ENCODE data around the gene RBM44. TPM values are rescaled to one million over a fixed set of nuclear protein-coding genes. Genes with fewer than 3 reads are reported as not detected.
"Not testable (repeated sequence)": the region's sequence is repeated elsewhere in the genome, so short reads cannot be mapped to it uniquely, and the experiment has no call there.

RBM44 gene
- total RNA-seq, 2 experiments from 2014 or later, result 1.3 to 1.4 TPM

DNA sequence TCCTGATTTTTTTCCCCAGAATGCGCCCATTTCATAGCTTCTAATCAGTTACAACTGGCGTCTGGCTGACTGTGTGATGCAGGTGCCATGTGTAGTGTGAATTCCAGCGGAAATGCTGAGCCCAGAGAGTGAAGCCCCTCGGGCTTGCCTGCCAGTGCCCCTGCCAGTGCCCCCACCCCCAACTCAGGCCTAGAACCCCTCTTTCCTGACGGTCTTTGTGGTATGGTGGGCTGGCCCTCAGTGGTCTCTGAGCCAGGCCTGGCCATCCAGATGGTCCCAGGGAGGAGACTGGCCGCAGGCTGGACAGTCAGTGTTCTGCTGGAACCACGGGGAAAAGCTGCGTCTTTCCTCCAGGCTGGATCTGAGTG lies 63.9 kb downstream of the RBM44 start:
- H3K27me3 Mint-ChIP-seq, result peaks cover 40% of the 10 kb centered on the region
- CTCF ChIA-PET, result no interaction called here

GRCh38 chr2:237863102-237863511 lies 64.5 kb downstream of the RBM44 start:
- Mint-ChIP-seq H3K9me3 (no peaks in the 10 kb centered on the region), H3K4me3 (no peak overlapping the region), H3K27me3 (peaks cover 38% of the 10 kb centered on the region), H3K36me3 (ENCODE audit: low read depth) (peaks cover 3% of the 10 kb centered on the region), H3K27ac (no peak overlapping the region), H3K4me1 (peaks cover 21% of the 10 kb centered on the region)
- ChIA-PET CTCF (no interaction called here), POLR2A (no interaction called here)
- DNase-seq, result peak; percentile 3

More for the DNA sequence above, 63.9 kb downstream of the RBM44 start:
- H3K9me3 Mint-ChIP-seq, result no peaks in the 10 kb centered on the region
- POLR2A ChIA-PET, result no interaction called here
- peaks cover 3% of the 10 kb centered on the region for H3K36me3 Mint-ChIP-seq (ENCODE audit: low read depth)
- no peak overlapping the region for H3K27ac Mint-ChIP-seq
- peaks cover 21% of the 10 kb centered on the region for H3K4me1 Mint-ChIP-seq
- peak; percentile 2 for DNase-seq
- no peak overlapping the region for H3K4me3 Mint-ChIP-seq

GRCh38 chr2:237863689-237864443 lies 65.3 kb downstream of the RBM44 start:
- peak; percentile 5 for DNase-seq

GRCh38 chr2:237864444-237864931 lies 65.9 kb downstream of the RBM44 start:
- ChIA-PET CTCF (no interaction called here), POLR2A (no interaction called here)

More at GRCh38 chr2:237863689-237864443, 65.3 kb downstream of the RBM44 start:
- peaks cover 38% of the 10 kb centered on the region for H3K27me3 Mint-ChIP-seq
- no peak overlapping the region for H3K4me3 Mint-ChIP-seq
- no peaks in the 10 kb centered on the region for H3K9me3 Mint-ChIP-seq
- ChIA-PET POLR2A (no interaction called here), CTCF (no interaction called here)
- H3K4me1 Mint-ChIP-seq, result peaks cover 20% of the 10 kb centered on the region
- no peak overlapping the region for H3K27ac Mint-ChIP-seq
- peaks cover 3% of the 10 kb centered on the region for H3K36me3 Mint-ChIP-seq (ENCODE audit: low read depth)

GRCh38 chr2:237864940-237865622 lies 66.5 kb downstream of the RBM44 start:
- H3K27ac Mint-ChIP-seq, result no peak overlapping the region
- H3K4me1 Mint-ChIP-seq, result peaks cover 21% of the 10 kb centered on the region
- no peak for DNase-seq
- peaks cover 4% of the 10 kb centered on the region for H3K36me3 Mint-ChIP-seq (ENCODE audit: low read depth)
- H3K4me3 Mint-ChIP-seq, result no peak overlapping the region
- H3K9me3 Mint-ChIP-seq, result no peaks in the 10 kb centered on the region
- H3K27me3 Mint-ChIP-seq, result peaks cover 40% of the 10 kb centered on the region
- CTCF ChIA-PET, result no interaction called here
- POLR2A ChIA-PET, result no interaction called here

More at GRCh38 chr2:237864444-237864931, 65.9 kb downstream of the RBM44 start:
- peaks cover 24% of the 10 kb centered on the region for H3K4me1 Mint-ChIP-seq
- no peak overlapping the region for H3K4me3 Mint-ChIP-seq
- H3K27ac Mint-ChIP-seq, result no peak overlapping the region
- H3K36me3 Mint-ChIP-seq (ENCODE audit: low read depth), result peaks cover 4% of the 10 kb centered on the region
- peaks cover 41% of the 10 kb centered on the region for H3K27me3 Mint-ChIP-seq
- DNase-seq, result no peak
- no peaks in the 10 kb centered on the region for H3K9me3 Mint-ChIP-seq

GRCh38 chr2:237865623-237866041 lies 67.1 kb downstream of the RBM44 start:
- POLR2A ChIA-PET, result no interaction called here
- Mint-ChIP-seq H3K9me3 (no peaks in the 10 kb centered on the region), H3K27me3 (peaks cover 34% of the 10 kb centered on the region), H3K4me1 (peaks cover 15% of the 10 kb centered on the region), H3K36me3 (ENCODE audit: low read depth) (peaks cover 4% of the 10 kb centered on the region), H3K4me3 (no peak overlapping the region), H3K27ac (no peak overlapping the region)
- DNase-seq, result no peak
- CTCF ChIA-PET, result interaction anchor here (0.5 to 1.6 kb wide), 2 partner anchors 11 to 27 kb away, joined by 4 to 7 read pairs; no protein-coding TSS in a partner anchor

DNA sequence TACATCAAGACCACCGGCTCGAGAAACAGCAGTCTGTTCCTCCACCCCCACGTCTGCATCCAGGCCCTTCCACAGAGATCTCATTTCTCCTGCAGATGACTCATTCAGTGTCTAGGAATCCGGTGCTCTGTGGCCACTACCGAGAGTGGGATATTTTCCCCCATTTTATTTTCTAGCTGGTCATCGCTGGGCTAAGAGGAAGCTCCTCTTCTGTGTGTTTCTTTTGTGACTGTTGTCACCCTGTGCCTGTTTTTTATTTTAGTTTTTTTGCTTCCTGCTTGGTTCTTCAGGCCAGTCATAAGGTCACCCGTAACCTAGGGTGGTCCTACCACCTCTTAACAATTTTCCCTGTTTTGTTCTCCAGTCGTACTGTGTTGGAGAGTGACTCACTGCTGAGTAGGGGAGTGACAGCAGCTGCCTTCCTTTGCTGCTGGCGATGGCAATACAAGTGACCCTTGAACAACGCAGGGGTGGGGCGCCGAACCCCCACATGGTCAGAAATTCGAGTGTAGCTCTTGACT lies 67.6 kb downstream of the RBM44 start:
- no peak for DNase-seq
- no peak overlapping the region for H3K27ac Mint-ChIP-seq
- peaks cover 13% of the 10 kb centered on the region for H3K4me1 Mint-ChIP-seq
- H3K9me3 Mint-ChIP-seq, result no peaks in the 10 kb centered on the region
- no peak overlapping the region for H3K4me3 Mint-ChIP-seq
- ChIA-PET CTCF (interaction anchor here (0.5 to 1.6 kb wide), 3 partner anchors 11 to 87 kb away, joined by 4 to 8 read pairs (median 7); no protein-coding TSS in a partner anchor), POLR2A (no interaction called here)
- peaks cover 30% of the 10 kb centered on the region for H3K27me3 Mint-ChIP-seq
- H3K36me3 Mint-ChIP-seq (ENCODE audit: low read depth), result peaks cover 4% of the 10 kb centered on the region

GRCh38 chr2:237867465-237867864 lies 68.9 kb downstream of the RBM44 start:
- no peak for DNase-seq
- POLR2A ChIA-PET, result no interaction called here
- H3K27ac Mint-ChIP-seq, result no peak overlapping the region
- peaks cover 22% of the 10 kb centered on the region for H3K27me3 Mint-ChIP-seq
- no peaks in the 10 kb centered on the region for H3K9me3 Mint-ChIP-seq
- H3K36me3 Mint-ChIP-seq (ENCODE audit: low read depth), result peaks cover 4% of the 10 kb centered on the region
- CTCF ChIA-PET, result interaction anchor here (0.5 to 1.5 kb wide), 2 partner anchors 8 to 188 kb away, joined by 3 to 6 read pairs; no protein-coding TSS in a partner anchor
- H3K4me1 Mint-ChIP-seq, result peaks cover 15% of the 10 kb centered on the region
- H3K4me3 Mint-ChIP-seq, result no peak overlapping the region

DNA sequence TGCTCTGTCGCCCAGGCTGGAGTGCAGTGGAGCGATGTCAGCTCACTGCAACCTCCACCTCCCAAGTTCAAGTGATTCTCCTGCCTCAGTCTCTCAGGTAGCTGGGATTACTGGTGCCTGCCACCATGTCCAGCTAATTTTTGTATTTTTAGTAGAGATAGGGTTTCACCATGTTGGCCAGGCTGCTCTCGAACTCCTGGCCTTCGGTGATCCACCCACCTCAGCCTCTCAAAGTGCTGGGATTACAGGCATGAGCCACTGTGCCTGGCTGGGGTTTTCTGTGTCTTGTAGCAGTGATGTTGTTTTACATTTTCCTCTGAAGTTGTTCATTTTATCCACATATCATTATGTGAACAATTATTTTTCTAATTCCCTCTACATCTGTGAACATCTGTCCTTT lies 69.5 kb downstream of the RBM44 start:
- Mint-ChIP-seq H3K4me1 (peaks cover 15% of the 10 kb centered on the region), H3K27me3 (peaks cover 22% of the 10 kb centered on the region)
- H3K4me3 Mint-ChIP-seq; POLR2A ChIA-PET; H3K9me3 Mint-ChIP-seq; H3K27ac Mint-ChIP-seq; DNase-seq; H3K36me3 Mint-ChIP-seq (ENCODE audit: low read depth): not testable (repeated sequence)
- CTCF ChIA-PET, result interaction anchor here (1.5 kb wide), 1 partner anchor 8 kb away, joined by 6 read pairs; no protein-coding TSS in a partner anchor

- ChIA-PET CTCF (no interaction called here), POLR2A (no interaction called here)
- Mint-ChIP-seq H3K36me3 (ENCODE audit: low read depth) (peaks cover 4% of the 10 kb centered on the region), H3K9me3 (no peaks in the 10 kb centered on the region), H3K27ac (no peak overlapping the region), H3K4me1 (peaks cover 22% of the 10 kb centered on the region), H3K27me3 (peaks cover 22% of the 10 kb centered on the region), H3K4me3 (no peak overlapping the region)
- no peak for DNase-seq
Measured at GRCh38 chr2:237868631-237869342, 70.2 kb downstream of the RBM44 start.

GRCh38 chr2:237869343-237870102 lies 70.9 kb downstream of the RBM44 start:
- Mint-ChIP-seq H3K36me3 (ENCODE audit: low read depth) (peaks cover 4% of the 10 kb centered on the region), H3K4me1 (peaks cover 24% of the 10 kb centered on the region), H3K27me3 (peaks cover 22% of the 10 kb centered on the region), H3K4me3 (no peak overlapping the region), H3K27ac (peak overlapping the region; percentile 15), H3K9me3 (no peaks in the 10 kb centered on the region)
- POLR2A ChIA-PET, result no interaction called here
- no peak for DNase-seq
- CTCF ChIA-PET, result interaction anchor here (0.9 kb wide), 1 partner anchor 8 kb away, joined by 3 read pairs; no protein-coding TSS in a partner anchor

GRCh38 chr2:237870126-237870525 lies 71.5 kb downstream of the RBM44 start:
- Mint-ChIP-seq H3K27me3 (peaks cover 22% of the 10 kb centered on the region), H3K36me3 (ENCODE audit: low read depth) (peaks cover 4% of the 10 kb centered on the region), H3K4me3 (no peak overlapping the region), H3K4me1 (peaks cover 24% of the 10 kb centered on the region), H3K27ac (no peak overlapping the region), H3K9me3 (no peaks in the 10 kb centered on the region)
- ChIA-PET CTCF (interaction anchor here (0.9 kb wide), 1 partner anchor 9 kb away, joined by 3 read pairs; no protein-coding TSS in a partner anchor), POLR2A (no interaction called here)
- no peak for DNase-seq

All from activated CD4-positive, alpha-beta T cell treated with anti-CD3 and anti-CD28 coated beads, Interleukin-2, amount 10 ng/mL, durations not matched to agents 7 days and 5 days (primary cell).